ENCODE measurements around the gene ADRM1. TPM values are rescaled to one million over a fixed set of nuclear protein-coding genes. Genes with fewer than 3 reads are reported as not detected.
A peak's percentile ranks its signal among the peaks of the same experiment; 100 is the strongest.

Gene ADRM1
- total RNA-seq, 4 donors from 2014 or later: 89.9 to 140 (median 117) TPM

DNA sequence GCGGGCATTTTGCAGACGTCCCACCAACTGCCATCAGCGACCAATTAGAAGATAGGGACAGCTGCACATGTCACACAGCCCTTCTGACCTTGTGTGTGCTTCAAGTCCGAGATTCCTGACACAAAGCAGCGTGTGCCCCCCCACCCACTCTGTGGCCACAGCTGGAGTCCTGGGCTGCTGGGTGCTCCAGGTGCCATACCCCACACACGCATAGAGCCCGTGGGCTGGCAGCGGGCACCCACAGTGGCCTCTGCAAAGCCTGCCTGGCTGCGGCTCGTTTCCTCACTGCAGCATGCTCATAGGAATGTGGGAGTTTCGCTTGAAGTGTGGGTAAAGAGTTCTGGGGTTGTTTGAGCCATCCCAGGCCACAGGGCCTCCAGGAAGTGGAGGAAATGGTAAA, 2.5 kb upstream of the ADRM1 start:
- intact Hi-C loops (cut with DNase I): loop anchor here (5.0 to 10.0 kb wide), 2 partner anchors 82 to 194 kb away; no protein-coding TSS in a partner anchor
- no peak for DNase-seq
- Histone ChIP-seq H3K9me3 (no peaks in the 10 kb centered on the region), H3K27ac (no peak overlapping the region), H3K27me3 (no peaks in the 10 kb centered on the region), H3K4me1 (peaks cover 18 to 19% of the 10 kb centered on the region in 2 donors), H3K36me3 (peaks cover 6 to 19% of the 10 kb centered on the region in 2 donors), H3K4me3 (replicated peaks in 1 of 3) (no peak overlapping the region)
- WGBS, 2 donors: 85 to 100% methylated on average over 1 to 7 of the region's 11 CpGs
- TF ChIP-seq, protein P1, sequence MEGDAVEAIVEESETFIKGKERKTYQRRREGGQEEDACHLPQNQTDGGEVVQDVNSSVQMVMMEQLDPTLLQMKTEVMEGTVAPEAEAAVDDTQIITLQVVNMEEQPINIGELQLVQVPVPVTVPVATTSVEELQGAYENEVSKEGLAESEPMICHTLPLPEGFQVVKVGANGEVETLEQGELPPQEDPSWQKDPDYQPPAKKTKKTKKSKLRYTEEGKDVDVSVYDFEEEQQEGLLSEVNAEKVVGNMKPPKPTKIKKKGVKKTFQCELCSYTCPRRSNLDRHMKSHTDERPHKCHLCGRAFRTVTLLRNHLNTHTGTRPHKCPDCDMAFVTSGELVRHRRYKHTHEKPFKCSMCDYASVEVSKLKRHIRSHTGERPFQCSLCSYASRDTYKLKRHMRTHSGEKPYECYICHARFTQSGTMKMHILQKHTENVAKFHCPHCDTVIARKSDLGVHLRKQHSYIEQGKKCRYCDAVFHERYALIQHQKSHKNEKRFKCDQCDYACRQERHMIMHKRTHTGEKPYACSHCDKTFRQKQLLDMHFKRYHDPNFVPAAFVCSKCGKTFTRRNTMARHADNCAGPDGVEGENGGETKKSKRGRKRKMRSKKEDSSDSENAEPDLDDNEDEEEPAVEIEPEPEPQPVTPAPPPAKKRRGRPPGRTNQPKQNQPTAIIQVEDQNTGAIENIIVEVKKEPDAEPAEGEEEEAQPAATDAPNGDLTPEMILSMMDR (IDR thresholded peaks at IDR 0.05): no peak
- TF ChIP-seq POLR2A (IDR thresholded peaks at IDR 0.05): no peak

DNA sequence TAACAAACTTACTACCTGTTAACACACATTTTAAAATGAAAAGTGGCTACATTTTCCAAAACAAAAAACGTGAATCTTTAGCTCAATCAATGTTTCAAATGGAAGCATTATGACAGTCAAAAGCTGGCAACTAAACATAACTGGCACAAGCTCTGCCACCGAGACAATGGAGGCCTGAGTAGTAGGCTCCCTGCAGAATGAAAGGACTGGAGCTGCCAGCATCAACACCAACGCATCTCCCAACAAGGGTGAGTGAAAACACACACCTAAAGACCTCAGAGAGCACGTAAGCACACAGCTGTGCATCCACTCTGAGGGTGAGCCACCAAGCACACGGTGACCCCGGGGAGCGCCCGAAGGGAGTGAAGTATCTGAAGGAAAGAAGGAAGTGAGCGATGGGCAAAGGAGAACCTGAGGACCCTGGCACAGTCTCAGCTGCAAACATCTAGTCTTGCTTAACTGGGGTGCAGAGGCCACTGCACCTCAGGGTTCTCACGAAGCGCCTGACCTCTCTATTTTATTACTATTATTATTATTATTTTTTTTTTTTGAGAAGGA, 1.6 kb upstream of the ADRM1 start:
- WGBS, 2 donors: 91 to 92% methylated on average over 11 of the region's 11 CpGs
- peaks cover 7 to 17% of the 10 kb centered on the region in 2 donors for H3K36me3 ChIP-seq
- H3K27ac ChIP-seq: peak overlapping the region in 1 of 3 donors; percentile 85
- TF ChIP-seq POLR2A (IDR thresholded peaks at IDR 0.05): no peak
- TF ChIP-seq, protein P1 (IDR thresholded peaks at IDR 0.05): no peak
- intact Hi-C loops (cut with DNase I): loop anchor here (5.0 to 10.0 kb wide), 2 partner anchors 81 to 194 kb away; no protein-coding TSS in a partner anchor
- H3K9me3 ChIP-seq: no peaks in the 10 kb centered on the region
- peaks cover 19 to 23% of the 10 kb centered on the region in 2 donors for H3K4me1 ChIP-seq
- H3K4me3 ChIP-seq (replicated peaks in 1 of 3): no peak overlapping the region
- DNase-seq: no peak
- no peaks in the 10 kb centered on the region for H3K27me3 ChIP-seq

DNA sequence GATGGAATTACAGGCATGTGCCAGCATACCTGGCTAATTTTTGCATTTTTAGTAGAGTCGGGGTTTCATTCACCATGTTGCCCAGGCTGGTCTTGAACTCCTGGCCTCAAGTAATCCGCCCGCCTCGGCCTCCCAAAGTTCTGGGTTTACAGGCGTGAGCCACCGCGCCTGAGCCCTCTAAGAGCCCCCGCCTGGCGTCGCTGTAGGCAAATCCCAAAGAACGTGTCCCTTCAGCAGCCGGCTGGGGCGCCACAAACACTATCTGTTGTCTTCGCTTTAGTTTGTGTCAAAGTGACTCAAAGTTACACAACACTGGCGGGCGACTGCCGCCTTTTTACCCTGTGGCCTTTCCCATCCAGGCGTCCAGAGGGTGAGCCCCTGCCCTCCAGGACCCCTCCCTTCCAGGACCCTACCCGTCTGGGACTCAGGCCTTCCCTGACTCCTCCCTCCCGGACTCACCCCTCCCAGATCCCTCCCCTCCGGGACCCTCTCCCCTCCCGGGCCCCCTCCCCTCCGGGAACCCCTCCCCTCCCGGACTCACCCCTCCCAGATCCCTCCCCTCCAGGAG, 940 bp upstream of the ADRM1 start:
- H3K27me3 ChIP-seq: no peaks in the 10 kb centered on the region
- peak overlapping the region in 2 of 3 donors; percentile 25 to 74 for H3K4me3 ChIP-seq (replicated peaks in 1 of 3)
- DNase-seq: peak; percentile 90 to 93
- no peaks in the 10 kb centered on the region for H3K9me3 ChIP-seq
- peaks cover 13 to 17% of the 10 kb centered on the region in 2 donors for H3K36me3 ChIP-seq
- H3K27ac ChIP-seq: peak overlapping the region; percentile 85 to 97 (median 96)
- WGBS, 2 donors: 3% methylated on average over 22 to 23 of the region's 24 CpGs
- no peak for TF ChIP-seq POLR2A (IDR thresholded peaks at IDR 0.05)
- TF ChIP-seq, protein P1 (IDR thresholded peaks at IDR 0.05): peak; percentile 54 to 96 (median 92)
- peaks cover 19 to 23% of the 10 kb centered on the region in 2 donors for H3K4me1 ChIP-seq
- intact Hi-C loops (cut with DNase I): loop anchor here (5.0 to 10.0 kb wide), 2 partner anchors 80 to 193 kb away; no protein-coding TSS in a partner anchor

DNA sequence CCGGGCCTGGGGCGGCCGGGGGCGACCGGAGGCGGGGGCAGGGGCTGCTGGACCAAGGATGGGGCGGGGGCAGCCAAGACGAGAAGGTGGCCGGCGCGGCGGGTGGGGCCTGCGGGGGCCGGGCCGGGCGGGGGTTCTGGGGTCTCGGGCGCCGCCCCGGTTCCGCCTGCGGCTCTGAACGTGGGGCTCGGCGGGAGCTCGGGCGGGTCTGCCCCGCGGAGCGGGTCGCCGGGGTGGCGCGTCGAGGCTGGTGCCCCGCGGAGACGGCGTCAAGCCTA, 204 bp downstream of the ADRM1 start:
- peak overlapping the region in 2 of 3 donors; percentile 34 to 59 for H3K27ac ChIP-seq
- no peak for TF ChIP-seq POLR2A (IDR thresholded peaks at IDR 0.05)
- TF ChIP-seq, protein P1 (IDR thresholded peaks at IDR 0.05): no peak
- H3K4me3 ChIP-seq (replicated peaks in 1 of 3): peak overlapping the region; percentile 34 to 74 (median 51)
- no peak for DNase-seq
- no peaks in the 10 kb centered on the region for H3K9me3 ChIP-seq
- peaks cover 25 to 26% of the 10 kb centered on the region in 2 donors for H3K36me3 ChIP-seq
- no CpG with 5 or more reads among the region's 39 CpGs for WGBS, 2 donors
- H3K4me1 ChIP-seq: peaks cover 19 to 23% of the 10 kb centered on the region in 2 donors
- no peaks in the 10 kb centered on the region for H3K27me3 ChIP-seq
- intact Hi-C loops (cut with DNase I): loop anchor here (5.0 to 10.0 kb wide), 2 partner anchors 79 to 192 kb away; no protein-coding TSS in a partner anchor
